Measurements from ENCODE around the gene LMO1.

LMO1 gene

DNA sequence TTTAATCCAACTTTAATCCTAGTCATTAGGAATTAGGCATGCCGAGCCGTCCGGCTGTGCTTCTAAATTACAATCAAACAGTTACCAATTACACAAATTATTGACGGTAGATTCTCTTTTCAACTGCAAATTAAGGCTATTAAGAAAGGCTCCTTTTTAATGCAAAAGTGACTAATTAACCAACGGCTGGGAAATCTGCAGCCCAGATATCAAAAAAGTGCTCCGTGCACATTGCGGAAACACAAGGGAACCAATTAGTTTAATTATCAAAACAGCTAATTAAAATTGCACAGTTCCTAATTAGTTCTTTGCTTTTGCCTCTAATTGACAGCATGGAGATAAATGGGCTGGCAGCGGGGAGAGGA lies 19.4 kb upstream of the LMO1 start:
- H3K4me1 Mint-ChIP-seq (ENCODE audit: low read depth), result no peaks in the 10 kb centered on the region
- H3K27ac Mint-ChIP-seq, result no peak overlapping the region
- no peak overlapping the region for H3K4me3 Mint-ChIP-seq
- H3K9me3 Mint-ChIP-seq, result no peaks in the 10 kb centered on the region
- H3K36me3 Mint-ChIP-seq (ENCODE audit: low read depth), result no peaks in the 10 kb centered on the region
- peaks cover 11% of the 10 kb centered on the region for H3K27me3 Mint-ChIP-seq (ENCODE audit: low read depth)
- no peak for DNase-seq (ENCODE audit: low spot score)

GRCh38 chr11:8282631-8283030 lies 19.0 kb upstream of the LMO1 start:
- DNase-seq (ENCODE audit: low spot score), result no peak
- no peaks in the 10 kb centered on the region for H3K4me1 Mint-ChIP-seq (ENCODE audit: low read depth)
- no peaks in the 10 kb centered on the region for H3K36me3 Mint-ChIP-seq (ENCODE audit: low read depth)
- H3K9me3 Mint-ChIP-seq, result no peaks in the 10 kb centered on the region
- no peak overlapping the region for H3K4me3 Mint-ChIP-seq
- no peak overlapping the region for H3K27ac Mint-ChIP-seq
- peaks cover 11% of the 10 kb centered on the region for H3K27me3 Mint-ChIP-seq (ENCODE audit: low read depth)

GRCh38 chr11:8281266-8281665 lies 17.6 kb upstream of the LMO1 start:
- H3K27ac Mint-ChIP-seq, result no peak overlapping the region
- H3K27me3 Mint-ChIP-seq (ENCODE audit: low read depth), result peaks cover 15% of the 10 kb centered on the region
- H3K9me3 Mint-ChIP-seq, result no peaks in the 10 kb centered on the region
- no peak overlapping the region for H3K4me3 Mint-ChIP-seq
- no peaks in the 10 kb centered on the region for H3K4me1 Mint-ChIP-seq (ENCODE audit: low read depth)
- no peaks in the 10 kb centered on the region for H3K36me3 Mint-ChIP-seq (ENCODE audit: low read depth)
- DNase-seq (ENCODE audit: low spot score), result no peak

DNA sequence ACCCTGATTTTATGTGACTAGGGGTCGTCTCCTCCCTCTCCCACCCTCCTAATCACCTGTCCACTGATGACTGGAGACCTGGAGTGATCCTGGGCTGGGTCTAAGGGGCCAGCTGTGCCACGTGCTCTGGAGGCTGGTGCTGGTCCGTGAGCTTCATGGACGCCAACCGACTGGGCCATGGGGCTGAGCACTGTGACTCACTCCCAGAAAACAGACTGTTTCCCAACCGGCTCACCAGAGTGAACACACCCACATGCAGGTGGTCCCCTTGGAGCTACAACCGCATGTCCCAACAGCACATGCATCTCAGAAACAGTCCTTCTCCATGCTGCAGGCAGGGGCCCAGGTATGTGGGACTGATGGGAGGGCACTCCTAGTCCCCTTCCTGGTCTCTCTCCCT lies 14.0 kb upstream of the LMO1 start:
- no peaks in the 10 kb centered on the region for H3K4me1 Mint-ChIP-seq (ENCODE audit: low read depth)
- no peaks in the 10 kb centered on the region for H3K36me3 Mint-ChIP-seq (ENCODE audit: low read depth)
- no peak overlapping the region for H3K27ac Mint-ChIP-seq
- no peak overlapping the region for H3K4me3 Mint-ChIP-seq
- H3K27me3 Mint-ChIP-seq (ENCODE audit: low read depth), result peaks cover 15% of the 10 kb centered on the region
- no peak for DNase-seq (ENCODE audit: low spot score)
- no peaks in the 10 kb centered on the region for H3K9me3 Mint-ChIP-seq

DNA sequence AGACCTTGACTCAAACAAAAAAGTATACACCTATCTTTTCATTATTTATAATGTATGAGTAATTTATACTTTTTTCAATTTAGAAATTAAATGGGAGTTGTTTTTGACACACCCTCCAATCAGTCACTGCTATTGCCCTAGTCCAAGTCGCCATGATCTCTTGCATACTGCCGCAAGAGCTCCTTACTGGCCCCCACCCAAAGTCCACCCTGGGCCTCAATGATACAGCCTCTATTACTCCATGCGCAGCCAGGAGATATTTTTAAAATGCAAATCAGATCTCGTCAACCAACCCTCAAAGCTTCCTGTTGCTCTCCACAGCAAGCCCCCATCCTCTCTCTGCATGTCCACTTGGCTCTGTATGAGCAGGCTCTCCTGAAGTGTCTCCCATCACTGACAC lies 12.8 kb upstream of the LMO1 start:
- Mint-ChIP-seq H3K4me1 (ENCODE audit: low read depth) (no peaks in the 10 kb centered on the region), H3K9me3 (no peaks in the 10 kb centered on the region), H3K27ac (no peak overlapping the region), H3K36me3 (ENCODE audit: low read depth) (no peaks in the 10 kb centered on the region), H3K27me3 (ENCODE audit: low read depth) (peaks cover 26% of the 10 kb centered on the region), H3K4me3 (no peak overlapping the region)
- no peak for DNase-seq (ENCODE audit: low spot score)

DNA sequence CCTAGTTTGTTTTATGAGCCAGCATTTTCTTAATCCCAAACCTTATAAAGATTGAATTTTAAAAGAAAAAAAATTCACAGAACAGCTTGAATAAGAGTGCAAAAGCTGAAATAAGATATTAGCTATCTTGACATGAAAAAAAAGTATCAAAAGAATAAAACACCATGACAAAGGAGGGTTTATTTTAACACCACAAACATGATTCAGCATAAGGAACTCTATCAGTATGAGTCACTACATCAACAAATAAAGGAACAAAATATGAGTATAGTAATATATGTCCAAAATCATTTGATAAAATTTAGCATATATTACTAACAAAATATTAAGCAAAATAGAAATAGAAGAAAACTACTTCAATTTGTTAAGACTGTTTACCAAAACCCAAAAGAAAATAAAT lies 9.6 kb upstream of the LMO1 start:
- Mint-ChIP-seq H3K4me1 (ENCODE audit: low read depth) (no peaks in the 10 kb centered on the region), H3K27ac (no peak overlapping the region), H3K4me3 (no peak overlapping the region), H3K9me3 (no peaks in the 10 kb centered on the region), H3K36me3 (ENCODE audit: low read depth) (no peaks in the 10 kb centered on the region), H3K27me3 (ENCODE audit: low read depth) (peaks cover 54% of the 10 kb centered on the region)
- no peak for DNase-seq (ENCODE audit: low spot score)

DNA sequence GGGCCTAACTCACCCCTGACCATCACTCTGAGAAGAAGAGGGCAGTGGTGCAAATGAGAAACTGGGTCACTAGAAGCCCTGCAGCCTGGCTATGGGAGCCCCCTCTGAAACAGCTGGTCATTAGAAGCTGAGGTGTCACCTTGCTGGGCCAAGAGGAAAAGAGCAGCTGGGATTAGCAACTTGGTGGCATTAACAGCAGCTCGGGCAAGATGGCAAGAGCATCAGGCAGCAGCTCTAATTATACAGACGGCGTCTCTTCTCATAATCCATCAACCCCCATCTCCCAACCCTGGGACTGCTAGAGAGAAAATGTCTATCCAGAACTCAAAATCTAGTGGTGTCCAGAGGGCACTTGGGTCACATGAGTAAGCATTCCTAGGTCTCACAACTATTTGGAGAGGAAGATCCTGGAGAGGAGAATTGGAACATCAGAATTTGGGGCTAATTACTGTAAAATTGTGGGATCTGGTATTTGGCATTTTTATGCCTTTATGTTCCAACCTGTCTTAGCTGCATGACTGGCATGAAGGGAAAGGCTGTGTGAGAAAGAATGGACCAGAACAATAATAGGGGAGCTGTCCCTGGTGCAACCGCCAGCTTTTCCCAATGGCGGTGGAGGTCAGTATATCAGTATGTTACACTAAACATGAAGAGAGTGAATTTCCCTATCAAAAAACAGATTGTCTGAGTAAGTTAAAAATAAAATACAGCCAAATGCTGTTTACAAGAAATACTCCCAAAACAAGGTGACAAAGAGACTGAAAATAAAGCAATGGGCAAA lies 7.6 kb upstream of the LMO1 start:
- Mint-ChIP-seq H3K4me1 (ENCODE audit: low read depth) (no peaks in the 10 kb centered on the region), H3K27me3 (ENCODE audit: low read depth) (peaks cover 64% of the 10 kb centered on the region), H3K4me3 (no peak overlapping the region), H3K9me3 (no peaks in the 10 kb centered on the region), H3K36me3 (ENCODE audit: low read depth) (no peaks in the 10 kb centered on the region), H3K27ac (no peak overlapping the region)
- no peak for DNase-seq (ENCODE audit: low spot score)

DNA sequence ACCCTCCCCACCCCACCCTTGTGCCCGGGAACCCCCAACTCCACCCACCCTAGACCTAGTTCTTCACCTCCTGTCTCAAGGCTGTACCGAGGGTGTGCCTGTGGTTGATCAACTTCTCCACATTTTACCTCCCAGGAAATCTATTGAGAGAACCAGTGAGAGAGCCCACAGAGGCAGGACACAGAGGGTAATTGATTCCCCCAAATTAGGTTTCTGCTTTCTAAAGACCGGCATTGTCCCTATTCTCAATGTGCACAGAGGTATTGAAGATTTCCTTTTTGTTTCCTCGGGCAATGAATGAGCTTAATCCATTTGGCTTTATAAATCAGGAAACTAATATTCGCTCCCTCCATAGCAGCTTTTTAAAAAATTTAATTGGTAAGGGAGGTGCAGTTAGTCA lies 6.0 kb upstream of the LMO1 start:
- Mint-ChIP-seq H3K4me3 (no peak overlapping the region), H3K36me3 (ENCODE audit: low read depth) (no peaks in the 10 kb centered on the region), H3K9me3 (no peaks in the 10 kb centered on the region), H3K27me3 (ENCODE audit: low read depth) (peaks cover 68% of the 10 kb centered on the region), H3K4me1 (ENCODE audit: low read depth) (no peaks in the 10 kb centered on the region), H3K27ac (no peak overlapping the region)
- no peak for DNase-seq (ENCODE audit: low spot score)

- Mint-ChIP-seq H3K9me3 (no peaks in the 10 kb centered on the region), H3K36me3 (ENCODE audit: low read depth) (no peaks in the 10 kb centered on the region), H3K27ac (no peak overlapping the region), H3K4me3 (peak overlapping the region; percentile 34), H3K27me3 (ENCODE audit: low read depth) (peaks cover 72% of the 10 kb centered on the region), H3K4me1 (ENCODE audit: low read depth) (peaks cover 4% of the 10 kb centered on the region)
- DNase-seq (ENCODE audit: low spot score), result no peak
Measured at GRCh38 chr11:8268530-8269400, 5.1 kb upstream of the LMO1 start.

GRCh38 chr11:8267831-8268529 lies 4.3 kb upstream of the LMO1 start:
- peaks cover 77% of the 10 kb centered on the region for H3K27me3 Mint-ChIP-seq (ENCODE audit: low read depth)
- H3K4me3 Mint-ChIP-seq, result no peak overlapping the region
- no peaks in the 10 kb centered on the region for H3K36me3 Mint-ChIP-seq (ENCODE audit: low read depth)
- no peaks in the 10 kb centered on the region for H3K9me3 Mint-ChIP-seq
- H3K27ac Mint-ChIP-seq, result no peak overlapping the region
- DNase-seq (ENCODE audit: low spot score), result no peak
- H3K4me1 Mint-ChIP-seq (ENCODE audit: low read depth), result peaks cover 7% of the 10 kb centered on the region

DNA sequence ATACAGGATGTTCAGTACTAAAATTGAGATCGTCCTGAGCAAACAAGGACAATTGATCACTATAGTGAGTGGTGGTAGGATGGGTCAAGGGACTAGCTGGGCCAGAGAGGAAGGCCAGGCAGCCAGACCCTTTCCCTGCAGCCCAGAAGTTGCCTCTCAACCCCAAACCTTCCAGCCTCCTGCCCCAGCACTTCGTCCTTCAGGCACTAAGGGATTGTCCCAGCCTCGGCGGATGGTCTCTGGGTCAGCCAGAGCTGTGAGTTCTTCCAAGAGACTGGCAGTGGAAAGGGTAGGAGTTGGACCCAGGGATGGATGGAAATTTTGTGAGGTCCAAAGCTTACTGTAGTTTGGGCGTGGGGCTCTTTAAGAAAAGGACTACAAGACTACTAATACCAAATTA lies 3.6 kb upstream of the LMO1 start:
- Mint-ChIP-seq H3K4me3 (no peak overlapping the region), H3K9me3 (no peaks in the 10 kb centered on the region), H3K36me3 (ENCODE audit: low read depth) (no peaks in the 10 kb centered on the region), H3K4me1 (ENCODE audit: low read depth) (peaks cover 7% of the 10 kb centered on the region), H3K27me3 (ENCODE audit: low read depth) (peaks cover 77% of the 10 kb centered on the region), H3K27ac (no peak overlapping the region)
- no peak for DNase-seq (ENCODE audit: low spot score)

DNA sequence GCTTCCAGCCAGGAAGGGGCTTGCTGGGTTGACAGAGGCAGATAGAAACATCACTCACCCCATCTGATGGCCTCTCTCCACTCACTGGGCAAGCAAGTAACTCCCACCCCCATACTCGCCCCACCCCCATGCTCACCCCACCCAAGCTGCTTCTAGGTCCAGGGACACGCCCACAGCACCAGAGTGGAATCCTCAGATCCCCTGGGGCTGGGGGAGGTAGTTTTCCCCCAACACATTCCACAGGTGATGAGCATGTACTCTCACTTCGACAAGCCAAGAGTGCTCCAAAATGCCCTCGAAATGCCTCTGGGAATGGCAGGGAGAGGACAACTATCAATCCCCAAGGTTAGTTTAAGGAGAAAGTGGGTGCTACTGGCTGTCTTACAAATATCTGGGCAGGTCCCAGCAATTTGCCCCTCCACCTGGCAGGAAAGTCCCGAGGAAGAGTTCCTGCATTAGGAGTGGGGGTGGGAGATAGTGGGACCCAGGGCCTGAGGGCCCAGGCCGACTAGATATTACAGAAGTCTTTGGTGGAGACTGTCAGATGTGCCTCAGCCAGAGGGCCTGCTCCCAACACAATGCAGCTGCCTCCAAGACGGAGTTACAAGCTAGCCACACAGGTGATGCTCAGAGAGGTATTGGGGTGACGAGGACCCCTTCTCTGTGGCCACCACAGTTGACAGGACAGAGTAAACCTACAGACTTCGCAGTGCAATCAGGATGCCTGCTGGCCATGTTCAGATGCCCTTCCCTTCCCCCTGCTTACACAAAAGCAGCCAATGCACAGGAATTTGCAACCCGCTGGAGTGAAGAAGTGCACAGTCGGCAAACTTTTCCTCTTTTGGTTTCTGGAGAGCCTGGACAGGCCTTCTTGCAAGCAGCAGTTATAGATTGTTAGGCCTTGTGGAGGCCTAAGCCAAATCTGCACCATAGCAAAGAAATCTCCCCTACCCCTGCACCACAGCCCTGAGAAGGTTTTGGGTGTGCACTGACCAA lies 2.9 kb upstream of the LMO1 start:
- no peak for DNase-seq (ENCODE audit: low spot score)
- H3K36me3 Mint-ChIP-seq (ENCODE audit: low read depth), result no peaks in the 10 kb centered on the region
- H3K9me3 Mint-ChIP-seq, result no peaks in the 10 kb centered on the region
- peaks cover 77% of the 10 kb centered on the region for H3K27me3 Mint-ChIP-seq (ENCODE audit: low read depth)
- no peak overlapping the region for H3K27ac Mint-ChIP-seq
- H3K4me3 Mint-ChIP-seq, result no peak overlapping the region
- H3K4me1 Mint-ChIP-seq (ENCODE audit: low read depth), result peaks cover 7% of the 10 kb centered on the region

DNA sequence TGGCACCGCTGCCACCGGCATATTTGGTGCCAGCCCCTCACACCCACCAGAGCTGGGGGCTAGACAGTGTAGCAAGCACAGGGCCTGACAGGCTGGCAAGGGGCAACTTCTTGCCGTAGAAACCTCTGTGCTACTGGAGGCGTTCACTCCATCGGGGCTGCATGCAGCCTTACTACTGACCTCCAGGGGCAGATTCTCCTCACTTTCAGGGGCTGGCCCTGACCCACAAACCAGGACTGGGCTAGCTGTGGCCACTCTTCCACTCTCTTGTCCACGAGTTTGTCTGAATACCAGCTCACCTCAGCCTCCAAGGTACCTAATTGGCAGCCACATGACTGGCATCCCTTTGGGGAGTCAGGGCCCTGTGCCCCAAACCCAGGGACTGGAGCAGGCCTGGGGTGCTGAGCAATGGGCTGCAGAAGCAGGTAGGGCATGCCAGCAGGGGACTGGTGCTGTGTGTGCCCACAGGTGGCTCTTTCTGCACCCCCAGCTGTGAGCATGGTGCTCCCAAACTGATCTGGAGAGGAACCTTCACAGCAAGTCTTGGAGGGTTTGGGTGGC lies 2.1 kb upstream of the LMO1 start:
- Mint-ChIP-seq H3K27me3 (ENCODE audit: low read depth) (peaks cover 78% of the 10 kb centered on the region), H3K27ac (no peak overlapping the region), H3K4me3 (no peak overlapping the region), H3K4me1 (ENCODE audit: low read depth) (peaks cover 7% of the 10 kb centered on the region), H3K36me3 (ENCODE audit: low read depth) (no peaks in the 10 kb centered on the region), H3K9me3 (no peaks in the 10 kb centered on the region)
- DNase-seq (ENCODE audit: low spot score), result no peak

All from T-helper 2 cell treated with Interferon-gamma antibody and Interleukin-4, amounts not matched to agents 5 μg/mL and 100 μg/mL, for 36 hours (primary cell).